GM12878 (cell line): ENCODE measurements around the gene RNU11. TPM values are rescaled to one million over a fixed set of nuclear protein-coding genes. Genes with fewer than 3 reads are reported as not detected.

Experiments used
- ATF2 ChIP-seq: IDR thresholded peaks from 2 replicates; pipeline ENCODE4 v1.6.1; 2012; ENCODE audit warnings: low read length, inconsistent platforms
- E4F1 ChIP-seq: fragments of 450-650 bp; IDR thresholded peaks from 2 replicates; pipeline ENCODE4 v1.6.1; 2018; ENCODE audit warnings: borderline replicate concordance, mild to moderate bottlenecking; ENCODE audit not compliant: partially characterized antibody
- ETV6 ChIP-seq, 2 experiments: fragments of 450-650 bp in 1 of 2; IDR thresholded peaks in 1 of 2; conservative IDR thresholded peaks in 1 of 2; 2 replicates each; pipeline ENCODE4 v1.6.1; 2014; ENCODE audit warnings: antibody characterized with exemption in 1 of 2, borderline replicate concordance in 1 of 2, low read depth in 1 of 2, mild to moderate bottlenecking in 1 of 2, moderate library complexity in 1 of 2
- NFYA ChIP-seq: IDR thresholded peaks from 2 replicates; pipeline ENCODE4 v1.6.1; 2011; ENCODE audit warnings: low read depth, mild to moderate bottlenecking, low read length, improper control_type of control experiment, borderline replicate concordance
- PBX3 ChIP-seq: IDR thresholded peaks from 2 replicates; pipeline ENCODE4 v1.6.1; 2011; ENCODE audit warnings: mild to moderate bottlenecking, low read depth, low read length, moderate library complexity; ENCODE audit not compliant: insufficient replicate concordance
- POLR2A ChIP-seq: IDR thresholded peaks from 2 replicates; pipeline ENCODE4 v1.6.1; 2011; ENCODE audit warnings: low read depth, mild to moderate bottlenecking, low read length
- RAD21 ChIP-seq: IDR thresholded peaks from 2 replicates; pipeline ENCODE4 v1.6.1; 2011; ENCODE audit warnings: mild to moderate bottlenecking, low read depth, low read length, moderate library complexity; ENCODE audit not compliant: insufficient read depth
- SMC3 ChIP-seq: IDR thresholded peaks from 2 replicates; pipeline ENCODE4 v1.6.1; 2011; ENCODE audit warnings: low read length, improper control_type of control experiment, borderline replicate concordance
- SP1 ChIP-seq: IDR thresholded peaks from one replicate; pipeline ENCODE4 v1.6.1; 2011; ENCODE audit warnings: low read depth, low read length
- STAT1 ChIP-seq: fragments of 450-650 bp; conservative IDR thresholded peaks from 2 replicates; pipeline ENCODE4 v1.6.1; 2014; ENCODE audit warnings: antibody characterized with exemption, mild to moderate bottlenecking
- TAF1 ChIP-seq: IDR thresholded peaks from 2 replicates; pipeline ENCODE4 v1.6.1; 2011; ENCODE audit warnings: mild to moderate bottlenecking, low read depth, low read length, borderline replicate concordance
- USF2 ChIP-seq: IDR thresholded peaks from 2 replicates; pipeline ENCODE4 v1.6.1; 2011; ENCODE audit warnings: low read depth, low read length, improper control_type of control experiment, borderline replicate concordance
- ZBTB11 ChIP-seq: fragments of 450-650 bp; formaldehyde crosslinking; IDR thresholded peaks from 2 replicates; pipeline ENCODE4 v1.5.0; 2022; ENCODE audit warnings: mild to moderate bottlenecking, missing genetic modification characterization
- ZNF592 ChIP-seq: fragments of 450-650 bp; IDR thresholded peaks from 2 replicates; pipeline ENCODE4 v1.6.1; 2017; ENCODE audit warnings: mild to moderate bottlenecking, moderate library complexity
- polyA plus RNA-seq, 11 experiments: library from polyadenylated mRNA; depleted of rRNA in 4 of 11; unstranded in 6 of 11; stranded (reverse) in 5 of 11; fragments of >200 nt; fragmentation: Nextera tagmentation in 4 of 11; fragmentation: Illumina TruSeq in 1 of 11; extraction: Ambion mirVana in 4 of 11; extraction: Trizol in 1 of 11; gene quantifications; 1 replicate in 1 of 11; 2 replicates in 10 of 11; pipeline versions ENCODE4 v1.2.1 to v1.2.3, GENCODE V29; 2011 to 2016; ENCODE audit warnings: inconsistent platforms in 2 of 11, missing spikeins in 2 of 11, low read depth in 1 of 11
- total RNA-seq, 4 experiments: library from RNA; depleted of rRNA in 3 of 4; stranded (reverse); fragments of >200 nt in 3 of 4; fragmentation: Illumina TruSeq in 1 of 4; extraction: Trizol in 1 of 4; gene quantifications; 2 replicates each; pipeline versions ENCODE4 v1.2.1 to v1.2.3, GENCODE V29; 2013 to 2021

The RNU11 gene
- total and polyA plus RNA-seq, 10 of the 15 experiments (the other 5 are each of a cell fraction or from before 2014, with no cell fraction given) = under 0.01 TPM; not detected in 9

GRCh38 chr1:28642847-28643635 lies 5.4 kb upstream of the RNU11 start, which contains the start of gene TAF12 (continued):
- TF ChIP-seq ZBTB11 (CRISPR knock-in tag) (peak; percentile 83), ATF2 (no peak), NFYA (no peak), ETV6 (conservative IDR thresholded peaks at IDR 0.05 in 1 of 2, IDR thresholded peaks at IDR 0.05 in 1 of 2; ENCODE audit: borderline replicate concordance in 1 of 2, low read depth in 1 of 2) (peak in 1 of 2 experiments; percentile 90; a peak in 1 of 4 replicates), RAD21 (peak; percentile 49), STAT1 (no peak), SP1 (peak; percentile 26), TAF1 (peak; percentile 97), SMC3 (no peak), E4F1 (peak; percentile 93), PBX3 (peak; percentile 69), USF2 (peak; percentile 66; the same call in 1 of the 2 replicates), POLR2A (peak; percentile 99), ZNF592 (no peak)
